D721Med (cell line): Measurements from ENCODE around the gene GLIPR2.
"Not testable (repeated sequence)": the region's sequence is repeated elsewhere in the genome, so short reads cannot be mapped to it uniquely, and the experiment has no call there.

ENCODE experiments used
- DNase-seq: peaks from one replicate; pipeline ENCODE4 v3.0.0; 2011; ENCODE audit warnings: low spot score; ENCODE audit not compliant: insufficient read length
- FAIRE-seq: peaks from 2 replicates; lab custom pipeline; 2011; peaks lifted over from hg19 to GRCh38; lab: Jason Lieb, UNC
- TF ChIP-seq, protein P1 (sequence below): IDR thresholded peaks from 2 replicates; pipeline ENCODE4 v1.5.1; 2012; ENCODE audit warnings: mild to moderate bottlenecking, control low read depth; ENCODE audit not compliant: insufficient read depth; ENCODE audit errors: missing control alignments

Gene GLIPR2

DNA sequence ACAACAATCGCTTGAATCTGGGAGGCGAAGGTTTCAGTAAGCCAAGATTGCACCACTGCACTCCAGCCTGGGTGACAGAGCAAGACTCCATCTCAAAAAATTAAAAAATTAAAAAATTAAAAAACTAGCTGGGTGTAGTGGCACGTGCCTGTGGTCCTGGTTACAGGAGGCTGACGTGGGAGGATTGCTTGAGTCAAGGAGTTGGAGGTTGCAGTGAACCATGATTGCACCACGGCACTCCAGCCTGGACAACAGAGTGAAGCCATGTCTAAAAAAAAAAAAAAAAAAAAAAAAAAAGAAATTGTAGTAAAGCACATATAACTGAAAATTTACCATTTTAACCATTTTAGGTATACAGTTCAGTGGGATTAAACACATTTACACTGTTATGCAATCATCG is 19.6 kb downstream of the GLIPR2 start:
- no peak for DNase-seq
- FAIRE-seq: no peak
- TF ChIP-seq, protein P1, sequence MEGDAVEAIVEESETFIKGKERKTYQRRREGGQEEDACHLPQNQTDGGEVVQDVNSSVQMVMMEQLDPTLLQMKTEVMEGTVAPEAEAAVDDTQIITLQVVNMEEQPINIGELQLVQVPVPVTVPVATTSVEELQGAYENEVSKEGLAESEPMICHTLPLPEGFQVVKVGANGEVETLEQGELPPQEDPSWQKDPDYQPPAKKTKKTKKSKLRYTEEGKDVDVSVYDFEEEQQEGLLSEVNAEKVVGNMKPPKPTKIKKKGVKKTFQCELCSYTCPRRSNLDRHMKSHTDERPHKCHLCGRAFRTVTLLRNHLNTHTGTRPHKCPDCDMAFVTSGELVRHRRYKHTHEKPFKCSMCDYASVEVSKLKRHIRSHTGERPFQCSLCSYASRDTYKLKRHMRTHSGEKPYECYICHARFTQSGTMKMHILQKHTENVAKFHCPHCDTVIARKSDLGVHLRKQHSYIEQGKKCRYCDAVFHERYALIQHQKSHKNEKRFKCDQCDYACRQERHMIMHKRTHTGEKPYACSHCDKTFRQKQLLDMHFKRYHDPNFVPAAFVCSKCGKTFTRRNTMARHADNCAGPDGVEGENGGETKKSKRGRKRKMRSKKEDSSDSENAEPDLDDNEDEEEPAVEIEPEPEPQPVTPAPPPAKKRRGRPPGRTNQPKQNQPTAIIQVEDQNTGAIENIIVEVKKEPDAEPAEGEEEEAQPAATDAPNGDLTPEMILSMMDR: no peak

GRCh38 chr9:36158122-36158521 is 21.6 kb downstream of the GLIPR2 start:
- FAIRE-seq (no peak), DNase-seq (no peak)
- TF ChIP-seq, protein P1: no peak

DNA sequence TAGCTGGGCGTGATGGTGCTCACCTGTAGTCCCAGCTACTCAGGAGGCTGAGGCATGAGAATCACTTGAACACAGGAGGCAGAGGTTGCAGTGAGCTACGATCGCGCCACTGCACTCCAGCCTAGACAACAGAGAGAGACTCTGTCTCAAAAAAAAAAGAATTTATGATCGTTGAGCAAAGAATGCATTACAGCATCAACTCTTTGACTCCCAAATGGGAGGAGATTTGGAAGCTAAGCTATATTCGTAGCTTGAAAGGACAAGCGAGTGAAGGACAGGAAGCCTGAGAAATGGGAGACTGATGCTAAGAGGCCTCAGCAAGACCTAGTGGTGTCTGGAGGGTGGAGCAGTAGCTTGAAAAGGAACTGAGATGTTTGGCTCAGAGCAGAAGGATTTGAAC is 22.4 kb downstream of the GLIPR2 start:
- FAIRE-seq: no peak
- TF ChIP-seq, protein P1: no peak
- no peak for DNase-seq

DNA sequence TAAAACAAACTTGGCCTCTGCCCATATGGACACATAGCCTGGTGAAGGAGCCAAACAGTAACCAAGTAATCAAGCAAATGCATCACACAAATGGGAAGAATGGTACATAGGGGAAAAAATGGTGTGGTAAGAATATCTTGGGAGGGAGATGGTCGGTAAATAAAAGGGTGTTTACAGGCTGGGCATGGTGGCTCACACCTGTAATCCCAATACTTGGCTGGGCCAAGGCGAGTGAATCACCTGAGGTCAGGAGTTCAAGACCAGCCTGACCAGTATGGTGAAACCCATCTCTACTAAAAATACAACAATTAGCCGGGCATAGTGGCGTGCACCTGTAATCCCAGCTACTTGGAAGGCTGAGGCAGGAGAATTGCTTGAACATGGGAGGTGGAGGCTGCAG is 23.0 kb downstream of the GLIPR2 start:
- not testable (repeated sequence) for FAIRE-seq, DNase-seq

GRCh38 chr9:36160126-36160525 is 23.6 kb downstream of the GLIPR2 start:
- not testable (repeated sequence) for DNase-seq, FAIRE-seq

DNA sequence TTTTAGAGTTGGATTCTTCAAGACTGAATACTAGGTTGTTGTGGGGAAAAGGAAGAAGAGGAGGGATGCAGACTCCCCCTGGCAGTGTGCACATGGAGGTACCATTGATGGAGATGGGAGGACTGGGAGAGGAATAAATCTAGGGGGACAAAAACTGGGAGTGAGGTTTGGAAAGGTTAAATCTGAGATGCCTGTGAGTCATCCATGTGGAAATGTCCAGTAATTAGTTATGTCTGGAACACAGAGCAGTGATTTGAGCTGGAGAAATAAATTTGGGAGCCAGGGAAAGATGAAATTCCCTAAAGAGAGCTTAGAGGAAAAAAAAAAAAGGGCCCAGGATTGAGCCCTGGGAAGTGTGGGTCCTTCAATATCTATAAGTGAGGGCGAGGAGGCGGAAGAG is 24.7 kb downstream of the GLIPR2 start:
- TF ChIP-seq, protein P1: no peak
- DNase-seq (no peak), FAIRE-seq (no peak)

DNA sequence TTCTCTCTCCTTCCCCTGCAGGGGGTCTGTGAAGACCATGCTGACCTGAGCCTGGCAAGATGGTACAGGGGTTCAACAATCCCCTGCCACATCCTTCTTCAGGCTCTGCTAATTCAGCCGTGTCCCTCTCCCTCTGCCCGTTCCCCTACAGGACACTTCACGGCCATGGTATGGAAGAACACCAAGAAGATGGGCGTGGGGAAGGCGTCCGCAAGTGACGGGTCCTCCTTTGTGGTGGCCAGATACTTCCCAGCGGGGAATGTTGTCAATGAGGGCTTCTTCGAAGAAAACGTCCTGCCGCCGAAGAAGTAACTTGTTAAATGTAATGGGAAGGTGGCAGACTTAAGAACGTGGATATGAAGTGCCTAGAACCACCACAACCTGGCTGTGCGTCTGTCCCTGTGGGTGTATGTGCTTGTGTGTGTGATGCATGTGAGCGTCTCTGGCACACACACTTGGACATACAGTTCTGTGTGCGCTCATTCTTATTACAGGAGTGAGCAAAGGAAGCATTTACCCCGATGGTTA is 25.7 kb downstream of the GLIPR2 start:
- TF ChIP-seq, protein P1: no peak
- no peak for DNase-seq
- no peak for FAIRE-seq

DNA sequence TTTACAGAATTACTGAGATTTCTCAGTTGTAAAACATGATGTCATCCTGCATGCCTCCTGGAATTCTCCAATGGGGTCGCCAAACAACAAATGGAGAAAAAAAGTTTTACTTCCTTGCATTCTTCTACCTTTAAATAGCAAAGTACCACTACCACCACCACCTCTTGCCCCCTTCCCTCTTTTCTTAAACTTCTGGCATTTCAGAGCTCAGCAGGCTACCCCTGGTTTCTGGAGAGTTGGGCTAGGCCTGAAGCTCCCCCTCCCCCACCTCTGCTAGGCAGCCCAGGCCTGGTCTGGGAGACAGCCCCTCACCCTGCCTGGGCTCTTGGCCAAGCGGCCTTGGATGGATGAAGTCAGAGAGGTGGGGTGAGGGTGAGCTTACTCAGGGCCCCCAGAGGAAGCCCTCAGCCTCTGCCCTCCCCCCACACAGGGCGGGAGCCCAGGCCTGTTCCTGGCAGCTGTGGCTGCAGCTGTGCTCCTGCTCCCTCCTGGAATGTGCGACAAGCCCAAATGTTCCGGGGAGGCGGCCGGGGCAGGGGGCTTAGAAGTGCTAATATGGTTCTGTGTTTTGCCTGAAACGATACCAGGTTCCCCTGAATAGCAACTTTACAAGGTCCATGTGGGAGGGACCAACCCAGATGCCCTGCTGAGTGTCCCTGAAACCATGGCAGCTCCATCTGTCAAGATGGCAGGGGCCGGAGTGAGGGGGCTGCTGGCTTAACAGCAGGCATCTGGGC is 26.7 kb downstream of the GLIPR2 start:
- no peak for FAIRE-seq

More for the DNA sequence above, 26.7 kb downstream of the GLIPR2 start:
- TF ChIP-seq, protein P1: no peak
- no peak for DNase-seq
